ENCODE results near the gene TM9SF4. TPM values are rescaled to one million over a fixed set of nuclear protein-coding genes. Genes with fewer than 3 reads are reported as not detected.
"Not testable (repeated sequence)": the region's sequence is repeated elsewhere in the genome, so short reads cannot be mapped to it uniquely, and the experiment has no call there.

TM9SF4 gene
- total RNA-seq, 2 donors from 2014 or later, result 57.9 to 58.1 TPM

DNA sequence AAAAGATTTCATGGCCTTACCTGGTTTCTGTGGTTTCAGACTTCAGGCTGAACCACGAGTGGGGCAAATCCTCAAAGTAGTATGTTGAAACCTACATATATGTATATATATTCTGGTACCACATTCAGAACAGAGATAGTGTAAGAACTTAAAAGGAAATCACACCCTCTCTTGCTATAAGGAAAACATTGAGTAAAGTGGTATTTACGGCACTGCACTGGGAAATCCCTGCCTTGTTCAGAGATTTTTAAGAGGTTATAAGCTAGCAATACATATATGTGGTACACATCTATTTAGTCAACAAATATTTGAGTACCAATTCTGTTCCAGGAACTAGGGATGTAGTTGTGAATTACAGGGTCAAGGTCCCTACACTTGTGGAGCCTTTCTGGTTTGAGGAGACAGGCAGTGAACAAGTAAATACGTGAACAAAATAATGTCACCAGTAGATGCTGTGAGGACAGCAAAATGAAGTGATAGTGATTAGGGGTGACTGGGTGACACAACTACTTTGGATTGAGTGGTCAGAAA is 1.7 kb downstream of the TM9SF4 start:
- ATAC-seq (no peak), DNase-seq (ENCODE audit: low spot score) (no peak)
- Mint-ChIP-seq H3K36me3 (peaks cover 11% of the 10 kb centered on the region), H3K9me3 (no peaks in the 10 kb centered on the region), H3K4me1 (ENCODE audit: low read depth in 2 of 2) (peaks cover 45 to 47% of the 10 kb centered on the region in 2 donors), H3K27me3 (peaks cover 2 to 8% of the 10 kb centered on the region in 2 donors), H3K27ac (peak overlapping the region; percentile 99 to 100), H3K4me3 (peak overlapping the region; percentile 93)

DNA sequence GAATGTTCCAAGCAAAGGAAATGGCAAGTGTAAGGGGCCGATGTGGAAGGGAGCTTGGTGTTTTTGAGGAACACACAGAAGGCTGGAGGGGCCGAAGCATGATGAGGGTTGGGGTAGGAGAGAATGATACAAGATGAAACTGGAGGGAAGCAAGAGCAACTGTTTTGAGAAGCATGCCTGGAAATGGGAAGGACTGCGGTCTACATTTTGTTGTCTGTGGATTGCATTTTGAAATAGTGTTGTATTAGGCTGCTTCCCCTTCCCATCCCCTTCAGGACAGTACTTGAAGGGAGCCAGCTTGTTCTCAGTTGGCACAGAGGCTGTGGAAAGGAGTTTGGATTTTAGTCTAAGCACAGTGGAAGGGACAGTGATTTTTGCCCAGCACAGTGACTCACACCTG is 2.2 kb downstream of the TM9SF4 start:
- H3K4me1 Mint-ChIP-seq (ENCODE audit: low read depth in 2 of 2), result peaks cover 48 to 52% of the 10 kb centered on the region in 2 donors

DNA sequence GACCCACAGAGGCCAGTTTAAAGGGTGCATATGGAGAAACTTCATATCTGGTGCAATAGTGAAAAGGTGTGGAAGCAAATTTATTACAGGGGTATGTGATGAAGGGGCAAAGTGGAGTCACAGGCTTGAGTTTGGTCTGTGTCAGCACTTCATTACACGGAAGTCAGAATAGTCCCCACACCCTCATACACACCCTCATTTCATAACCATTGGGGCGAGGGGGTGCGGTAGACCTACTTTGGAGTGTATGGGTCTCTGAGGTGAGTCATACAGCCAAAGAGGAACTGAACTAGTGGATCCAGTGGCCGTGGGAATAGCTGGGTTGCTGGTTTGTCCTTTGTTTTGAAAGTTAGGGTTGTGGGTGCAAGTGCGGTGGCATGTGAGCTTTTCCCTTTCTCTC is 3.3 kb downstream of the TM9SF4 start:
- no peak overlapping the region for H3K27ac Mint-ChIP-seq

More for the DNA sequence above, 2.2 kb downstream of the TM9SF4 start:
- Mint-ChIP-seq H3K9me3 (no peaks in the 10 kb centered on the region), H3K36me3 (peaks cover 11% of the 10 kb centered on the region), H3K27me3 (peaks cover 2 to 5% of the 10 kb centered on the region in 2 donors), H3K4me3 (peak overlapping the region; percentile 93), H3K27ac (peak overlapping the region; percentile 99 to 100)
- DNase-seq (ENCODE audit: low spot score) (no peak), ATAC-seq (no peak)

DNA sequence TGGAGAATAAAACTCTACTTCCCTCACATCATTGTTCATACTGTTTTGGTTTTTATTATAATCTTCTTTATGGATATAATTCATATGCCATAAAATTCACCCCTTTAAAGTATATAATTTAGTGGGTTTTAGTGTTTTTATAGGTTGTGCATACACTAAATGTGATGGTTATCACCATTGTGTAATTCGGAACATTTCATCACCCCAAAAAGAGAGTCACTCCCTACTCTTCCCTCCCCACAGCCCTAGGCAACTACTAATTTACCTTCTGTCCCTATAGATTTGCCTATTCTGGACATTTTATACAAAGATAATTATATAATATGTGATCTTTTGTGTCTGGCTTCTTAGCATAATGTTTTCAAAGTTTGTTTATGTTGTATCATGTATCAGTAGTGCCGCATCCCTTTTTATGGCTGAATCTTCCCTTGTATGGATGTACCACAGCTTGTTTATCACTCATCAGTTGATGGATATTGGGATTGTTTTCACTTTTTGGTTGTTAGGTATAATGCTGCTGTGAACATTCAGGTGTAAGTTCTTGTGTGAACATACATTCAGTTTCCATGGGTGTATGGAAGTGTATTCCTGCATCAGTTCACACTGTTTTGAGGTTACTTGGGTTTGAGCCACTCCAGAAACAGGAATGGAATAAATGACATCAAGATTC is 4.2 kb downstream of the TM9SF4 start:
- no peaks in the 10 kb centered on the region for H3K9me3 Mint-ChIP-seq
- peaks cover 11% of the 10 kb centered on the region for H3K36me3 Mint-ChIP-seq
- H3K27ac Mint-ChIP-seq, result peak overlapping the region in 1 of 2 donors; percentile 20
- H3K27me3 Mint-ChIP-seq, result no peaks in the 10 kb centered on the region
- ATAC-seq (no peak), DNase-seq (ENCODE audit: low spot score) (no peak)
- H3K4me3 Mint-ChIP-seq, result no peak overlapping the region
- peaks cover 51 to 57% of the 10 kb centered on the region in 2 donors for H3K4me1 Mint-ChIP-seq (ENCODE audit: low read depth in 2 of 2)

More for the DNA sequence above, 3.3 kb downstream of the TM9SF4 start:
- Mint-ChIP-seq H3K27me3 (no peaks in the 10 kb centered on the region), H3K4me3 (peak overlapping the region; percentile 3), H3K4me1 (ENCODE audit: low read depth in 2 of 2) (peaks cover 51 to 57% of the 10 kb centered on the region in 2 donors), H3K36me3 (peaks cover 11% of the 10 kb centered on the region), H3K9me3 (no peaks in the 10 kb centered on the region)
- ATAC-seq, result peak in 1 of 2 donors; percentile 39
- no peak for DNase-seq (ENCODE audit: low spot score)

DNA sequence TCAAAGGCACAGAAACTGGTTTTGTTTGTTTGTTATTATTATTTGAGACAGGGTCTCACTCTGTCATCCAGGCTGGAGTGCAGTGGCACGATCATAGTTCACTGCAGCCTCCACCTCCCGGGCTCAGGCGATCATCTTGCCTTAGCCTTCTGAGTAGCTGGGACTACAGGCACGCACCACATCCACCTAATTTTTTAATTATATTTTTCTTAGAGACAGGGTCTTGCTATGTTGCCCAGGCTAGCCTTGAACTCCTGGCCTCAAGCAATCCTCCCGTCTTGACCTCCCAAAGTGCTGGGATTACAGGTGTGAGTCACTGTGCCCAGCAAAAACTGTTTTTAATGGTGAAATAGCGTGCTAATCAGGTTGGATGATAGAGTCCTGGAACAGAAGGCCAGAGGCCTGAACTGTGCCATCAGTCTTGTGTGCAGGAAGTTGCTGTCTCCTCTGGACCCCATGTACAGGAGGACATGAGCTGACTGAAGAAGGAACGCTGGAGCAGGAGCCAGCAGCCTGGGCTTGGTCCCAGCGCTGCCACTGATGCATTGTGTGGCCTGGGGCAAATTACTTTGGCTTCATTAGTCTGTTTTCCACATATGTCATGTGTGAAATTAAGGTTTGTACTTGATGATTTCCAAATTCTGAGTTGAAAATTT is 4.9 kb downstream of the TM9SF4 start:
- ATAC-seq, result no peak
- Mint-ChIP-seq H3K4me3 (no peak overlapping the region), H3K36me3 (peaks cover 11% of the 10 kb centered on the region), H3K4me1 (ENCODE audit: low read depth in 2 of 2) (peaks cover 47 to 57% of the 10 kb centered on the region in 2 donors), H3K27ac (no peak overlapping the region), H3K9me3 (no peaks in the 10 kb centered on the region), H3K27me3 (no peaks in the 10 kb centered on the region)
- no peak for DNase-seq (ENCODE audit: low spot score)

DNA sequence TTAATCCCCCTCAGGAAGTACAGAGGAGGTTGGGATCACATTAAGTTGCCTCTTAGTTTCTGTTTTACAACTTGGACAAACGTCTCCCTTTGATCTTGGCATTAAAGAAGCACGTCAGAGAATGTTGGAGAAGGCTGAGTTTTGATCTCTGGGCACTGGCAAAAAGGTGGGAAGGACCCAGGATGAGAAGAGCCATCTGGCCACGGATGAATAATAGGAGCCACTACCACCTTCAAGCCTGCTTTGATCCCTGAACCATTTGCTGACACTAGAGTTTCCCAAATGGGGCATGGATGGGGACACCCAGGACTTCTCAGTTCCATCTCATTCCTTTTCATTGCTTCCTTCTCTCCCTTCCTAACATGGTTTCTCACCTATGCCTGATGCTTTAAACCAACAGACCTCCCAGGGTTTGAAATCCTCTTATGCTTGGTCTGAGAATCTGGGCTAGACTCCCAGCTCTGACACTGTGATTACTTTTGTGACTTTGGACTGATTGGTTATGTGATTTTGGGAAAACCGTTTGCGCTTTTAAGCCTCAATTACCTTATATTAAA is 5.8 kb downstream of the TM9SF4 start:
- H3K4me3 Mint-ChIP-seq, result no peak overlapping the region
- H3K4me1 Mint-ChIP-seq (ENCODE audit: low read depth in 2 of 2), result peaks cover 41 to 48% of the 10 kb centered on the region in 2 donors
- ATAC-seq (no peak), DNase-seq (ENCODE audit: low spot score) (no peak)
- H3K9me3 Mint-ChIP-seq, result no peaks in the 10 kb centered on the region
- peaks cover 11% of the 10 kb centered on the region for H3K36me3 Mint-ChIP-seq
- no peaks in the 10 kb centered on the region for H3K27me3 Mint-ChIP-seq
- no peak overlapping the region for H3K27ac Mint-ChIP-seq

DNA sequence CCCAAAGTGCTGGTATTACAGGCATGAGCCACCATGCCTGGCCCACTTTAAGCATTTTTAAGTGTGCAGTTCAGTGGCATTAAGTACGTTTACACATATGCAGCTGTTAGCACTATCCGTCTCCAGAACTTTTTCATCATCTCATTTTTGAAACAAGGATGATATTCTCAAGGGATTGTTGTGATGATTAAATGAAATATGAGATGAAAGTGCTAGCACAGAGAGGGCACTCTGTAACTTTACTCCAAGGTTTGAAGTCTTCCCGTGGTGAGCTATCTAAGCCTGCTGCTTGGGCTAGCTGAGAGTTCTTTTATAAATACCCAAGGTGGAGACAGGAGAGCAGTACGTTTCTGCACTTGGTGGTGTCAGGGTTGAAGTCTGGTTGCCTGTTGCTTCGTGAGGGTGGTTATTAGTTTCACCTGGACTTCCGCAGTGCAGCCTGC is 6.6 kb downstream of the TM9SF4 start:
- no peak overlapping the region for H3K4me3 Mint-ChIP-seq
- H3K27me3 Mint-ChIP-seq, result no peaks in the 10 kb centered on the region
- no peaks in the 10 kb centered on the region for H3K9me3 Mint-ChIP-seq
- H3K4me1 Mint-ChIP-seq (ENCODE audit: low read depth in 2 of 2), result peaks cover 36 to 40% of the 10 kb centered on the region in 2 donors
- DNase-seq (ENCODE audit: low spot score), result no peak
- H3K27ac Mint-ChIP-seq, result no peak overlapping the region
- no peak for ATAC-seq
- peaks cover 11% of the 10 kb centered on the region for H3K36me3 Mint-ChIP-seq

DNA sequence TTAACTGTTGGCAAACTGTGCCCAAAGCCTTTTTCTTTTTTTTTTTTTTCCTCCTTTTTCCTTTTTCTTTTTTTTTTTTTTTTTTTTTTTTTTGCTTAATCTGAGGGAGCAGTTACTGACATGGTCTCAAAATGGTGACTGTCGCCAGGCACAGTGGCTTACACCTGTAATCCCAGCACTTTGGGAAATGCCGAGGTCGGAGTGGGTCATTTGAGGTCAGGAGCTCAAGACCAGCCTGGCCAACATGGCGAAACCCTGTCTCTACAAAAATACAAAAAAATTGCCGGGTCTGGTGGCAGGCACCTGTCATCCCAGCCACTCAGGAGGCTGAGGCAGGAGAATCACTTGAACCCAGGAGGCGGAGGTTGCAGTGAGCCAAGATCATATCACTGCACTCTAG is 7.3 kb downstream of the TM9SF4 start:
- DNase-seq (ENCODE audit: low spot score); H3K9me3 Mint-ChIP-seq; H3K36me3 Mint-ChIP-seq; H3K27me3 Mint-ChIP-seq; H3K27ac Mint-ChIP-seq; H3K4me3 Mint-ChIP-seq; ATAC-seq: not testable (repeated sequence)
- peaks cover 29 to 33% of the 10 kb centered on the region in 2 donors for H3K4me1 Mint-ChIP-seq (ENCODE audit: low read depth in 2 of 2)

DNA sequence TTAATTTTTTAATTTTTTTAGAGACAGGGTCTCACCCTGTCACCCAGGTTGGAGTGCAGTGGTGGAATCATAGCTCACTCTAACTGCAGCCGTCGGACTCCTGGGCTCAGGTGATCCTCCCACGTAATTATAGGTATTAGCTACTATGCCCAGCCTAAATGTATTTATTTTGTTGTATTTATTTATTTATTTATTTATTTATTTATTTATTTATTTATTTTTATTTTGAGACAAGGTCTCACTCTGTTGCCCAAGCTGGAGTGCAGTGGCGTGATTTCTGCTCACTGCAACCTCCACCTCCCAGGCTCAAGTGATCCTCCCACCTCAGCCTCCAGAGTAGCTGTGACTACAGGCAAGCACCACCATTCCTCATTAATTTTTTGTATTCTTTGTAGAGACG is 8.9 kb downstream of the TM9SF4 start:
- H3K27me3 Mint-ChIP-seq, H3K4me3 Mint-ChIP-seq, H3K9me3 Mint-ChIP-seq: not testable (repeated sequence)

DNA sequence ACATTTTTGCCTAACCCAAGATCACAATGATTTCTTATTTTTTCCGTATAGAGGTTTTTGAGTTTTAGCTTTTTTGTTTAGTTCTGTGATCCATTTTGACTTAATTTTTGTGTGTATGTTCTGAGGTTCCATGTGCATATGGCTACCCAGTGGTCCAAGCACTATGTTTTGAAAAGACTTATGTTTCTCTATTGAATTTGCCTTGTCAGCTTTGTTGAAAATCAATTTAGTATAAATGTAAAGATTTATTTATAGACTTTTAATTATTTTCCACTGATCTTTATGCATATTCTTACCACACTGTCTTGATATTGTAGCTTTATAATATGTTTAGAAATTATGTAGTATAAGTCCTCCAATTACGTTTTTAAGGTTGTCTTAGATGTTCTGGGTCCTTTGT is 10.2 kb downstream of the TM9SF4 start:
- ATAC-seq (no peak), DNase-seq (ENCODE audit: low spot score) (no peak)
- Mint-ChIP-seq H3K27me3 (no peaks in the 10 kb centered on the region), H3K27ac (no peak overlapping the region), H3K4me3 (no peak overlapping the region), H3K9me3 (no peaks in the 10 kb centered on the region), H3K36me3 (peaks cover 6% of the 10 kb centered on the region), H3K4me1 (ENCODE audit: low read depth in 2 of 2) (peaks cover 20% of the 10 kb centered on the region in 2 donors)

More for the DNA sequence above, 8.9 kb downstream of the TM9SF4 start:
- ATAC-seq; H3K27ac Mint-ChIP-seq; DNase-seq (ENCODE audit: low spot score); H3K36me3 Mint-ChIP-seq: not testable (repeated sequence)
- peaks cover 21 to 27% of the 10 kb centered on the region in 2 donors for H3K4me1 Mint-ChIP-seq (ENCODE audit: low read depth in 2 of 2)

DNA sequence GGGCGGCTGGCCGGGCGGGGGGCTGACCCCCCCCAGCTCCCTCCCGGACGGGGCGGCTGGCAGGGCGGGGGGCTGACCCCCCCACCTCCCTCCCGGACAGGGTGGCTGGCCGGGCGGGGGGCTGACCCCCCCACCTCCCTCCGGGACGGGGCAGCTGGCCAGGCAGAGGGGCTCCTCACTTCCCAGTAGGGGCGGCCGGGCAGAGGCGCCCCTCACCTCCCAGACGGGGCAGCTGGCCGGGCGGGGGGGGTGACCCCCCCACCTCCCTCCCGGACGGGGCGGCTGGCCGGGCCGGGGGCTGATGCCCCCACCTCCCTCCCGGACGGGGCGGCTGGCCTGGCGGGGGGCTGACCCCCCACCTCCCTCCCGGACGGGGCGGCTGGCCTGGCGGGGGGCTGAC is 12.4 kb downstream of the TM9SF4 start:
- H3K4me1 Mint-ChIP-seq (ENCODE audit: low read depth in 2 of 2), result peaks cover 4 to 11% of the 10 kb centered on the region in 2 donors
- not testable (repeated sequence) for H3K27ac Mint-ChIP-seq

DNA sequence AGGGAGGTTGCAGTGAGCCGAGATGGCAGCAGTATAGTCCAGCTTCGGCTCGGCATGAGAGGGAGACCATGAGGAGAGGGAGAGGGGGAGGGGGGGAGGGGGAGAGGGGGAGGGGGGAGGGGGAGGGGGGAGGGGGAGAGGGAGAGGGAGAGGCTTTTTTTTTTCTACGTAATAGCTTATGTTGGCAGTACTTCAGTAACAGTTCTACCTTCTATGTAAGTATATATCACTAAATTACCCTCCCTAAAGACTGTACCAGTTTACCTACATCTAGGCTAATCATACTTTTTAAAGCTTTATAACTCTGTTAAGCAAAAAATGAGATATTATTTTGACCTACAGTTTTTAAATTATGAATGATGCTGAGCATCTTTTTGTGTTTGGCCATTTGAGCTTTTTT is 13.6 kb downstream of the TM9SF4 start:
- DNase-seq (ENCODE audit: low spot score) (no peak), ATAC-seq (no peak)
- peaks cover 0 to 12% of the 10 kb centered on the region in 2 donors for H3K4me1 Mint-ChIP-seq (ENCODE audit: low read depth in 2 of 2)
- H3K4me3 Mint-ChIP-seq, result no peak overlapping the region
- no peaks in the 10 kb centered on the region for H3K9me3 Mint-ChIP-seq
- H3K36me3 Mint-ChIP-seq, result peaks cover 4% of the 10 kb centered on the region
- no peaks in the 10 kb centered on the region for H3K27me3 Mint-ChIP-seq
- H3K27ac Mint-ChIP-seq, result no peak overlapping the region

More for the DNA sequence above, 12.4 kb downstream of the TM9SF4 start:
- not testable (repeated sequence) for DNase-seq (ENCODE audit: low spot score); H3K9me3 Mint-ChIP-seq; H3K27me3 Mint-ChIP-seq; H3K36me3 Mint-ChIP-seq; H3K4me3 Mint-ChIP-seq; ATAC-seq

DNA sequence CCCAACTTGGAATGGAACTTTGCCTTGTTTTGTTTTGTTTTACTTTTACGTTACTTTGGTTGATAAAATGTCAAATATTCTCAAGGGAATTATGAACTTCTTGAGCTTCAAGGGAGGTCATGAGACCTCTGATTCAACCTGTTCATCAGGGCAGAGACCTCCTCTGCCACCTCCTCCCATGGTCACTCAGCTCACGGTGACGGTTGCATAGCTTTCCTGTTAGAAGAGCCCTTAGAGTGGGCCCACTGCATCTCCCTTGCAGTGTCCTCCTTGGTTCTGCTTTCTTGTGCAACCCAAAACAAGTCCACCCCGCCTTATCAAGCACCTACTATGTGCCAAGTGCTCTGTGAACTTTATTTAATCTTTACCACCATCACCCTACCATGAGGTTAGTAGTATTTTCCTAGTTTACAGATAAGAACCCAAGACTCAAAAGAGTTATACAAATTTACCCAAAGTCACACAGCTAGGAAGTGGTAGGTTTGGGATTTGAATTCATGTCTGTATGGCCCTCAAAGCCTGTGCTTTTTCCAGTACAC is 15.5 kb downstream of the TM9SF4 start:
- H3K4me1 Mint-ChIP-seq (ENCODE audit: low read depth in 2 of 2), result peaks cover 0 to 14% of the 10 kb centered on the region in 2 donors
- peaks cover 4% of the 10 kb centered on the region for H3K36me3 Mint-ChIP-seq
- no peak for DNase-seq (ENCODE audit: low spot score)
- no peak for ATAC-seq
- no peak overlapping the region for H3K27ac Mint-ChIP-seq
- H3K27me3 Mint-ChIP-seq, result no peaks in the 10 kb centered on the region
- no peaks in the 10 kb centered on the region for H3K9me3 Mint-ChIP-seq
- H3K4me3 Mint-ChIP-seq, result no peak overlapping the region

DNA sequence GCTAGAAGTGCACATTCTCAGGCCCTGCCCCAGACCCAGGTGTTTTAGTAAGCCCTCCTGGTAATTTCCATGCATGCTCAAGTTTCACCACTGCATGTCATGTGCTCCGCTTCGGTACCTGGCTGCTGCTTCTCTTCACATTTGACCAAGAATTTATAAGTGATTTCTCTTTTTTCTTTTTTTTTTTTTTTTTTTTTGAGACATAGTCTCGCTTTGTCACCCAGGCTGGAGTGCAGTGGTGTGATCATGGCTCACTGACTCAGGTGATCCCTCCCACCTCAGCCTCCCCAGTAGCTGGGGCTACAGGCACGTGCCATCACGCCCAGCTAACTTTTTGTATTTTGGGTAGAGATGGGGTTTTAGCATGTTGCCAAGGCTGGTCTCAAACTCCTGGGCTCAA is 16.0 kb downstream of the TM9SF4 start:
- Mint-ChIP-seq H3K9me3 (no peaks in the 10 kb centered on the region), H3K4me3 (no peak overlapping the region), H3K27ac (no peak overlapping the region), H3K4me1 (ENCODE audit: low read depth in 2 of 2) (peaks cover 0 to 13% of the 10 kb centered on the region in 2 donors), H3K36me3 (peaks cover 4% of the 10 kb centered on the region), H3K27me3 (no peaks in the 10 kb centered on the region)
- ATAC-seq (no peak), DNase-seq (ENCODE audit: low spot score) (no peak)
